Measurements from ENCODE around the gene MRPL33.
A peak's percentile ranks its signal among the peaks of the same experiment; 100 is the strongest.

The MRPL33 gene

DNA sequence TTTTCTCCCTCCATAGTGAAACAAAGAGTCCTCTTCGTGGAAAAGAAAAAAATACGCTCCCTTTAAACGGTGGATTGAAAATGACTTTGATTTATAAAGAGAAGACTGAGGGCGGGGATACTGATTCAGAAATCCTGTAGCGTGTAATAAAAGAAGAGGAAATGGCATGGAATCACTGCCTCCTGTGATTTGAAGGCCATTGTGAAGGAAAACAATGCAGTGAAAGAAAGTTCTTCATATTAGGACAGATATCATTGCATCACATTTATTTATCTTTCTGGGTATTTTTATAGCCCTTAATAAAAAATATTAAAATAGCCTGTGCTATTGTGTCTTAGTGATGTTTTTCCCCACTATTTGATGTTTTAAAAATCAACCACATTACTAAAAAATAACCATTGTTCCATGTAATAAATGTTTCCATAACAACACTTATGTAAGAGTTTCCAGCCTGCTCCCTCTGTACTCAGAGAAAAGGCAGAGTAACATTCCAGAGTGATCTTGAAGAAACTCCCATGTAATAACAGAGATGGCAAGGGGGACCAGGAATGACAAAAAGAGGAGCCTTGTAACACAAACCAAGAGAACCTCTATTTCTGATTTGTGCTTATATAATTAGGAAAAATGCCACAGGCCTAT lies 8.0 kb downstream of the MRPL33 start:
- no peak for DNase-seq (ENCODE audit: low spot score)

DNA sequence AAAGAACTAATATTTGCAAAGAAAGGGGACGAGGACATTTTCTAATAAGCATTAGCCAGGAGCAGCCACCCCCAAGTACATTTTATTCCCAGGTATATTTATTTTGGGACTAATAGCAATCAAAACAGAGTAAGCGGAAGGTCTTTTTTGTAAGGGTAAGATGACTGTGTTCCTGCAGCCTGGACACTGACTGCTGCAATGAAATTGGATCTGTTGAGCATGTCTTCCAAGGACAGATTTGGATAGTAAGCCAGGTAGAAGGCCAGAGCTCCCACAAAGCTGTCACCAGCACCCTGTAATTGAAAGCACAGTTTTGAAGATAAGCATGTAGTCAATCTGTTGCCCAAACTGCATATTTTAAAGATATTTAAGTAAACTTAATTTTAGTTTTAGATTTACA lies 10.0 kb downstream of the MRPL33 start:
- no peak for DNase-seq (ENCODE audit: low spot score)

GRCh38 chr2:27782701-27783100 lies 11.2 kb downstream of the MRPL33 start:
- DNase-seq (ENCODE audit: low spot score), result no peak

GRCh38 chr2:27790796-27791195 lies 19.3 kb downstream of the MRPL33 start:
- no peak for DNase-seq (ENCODE audit: low spot score)

DNA sequence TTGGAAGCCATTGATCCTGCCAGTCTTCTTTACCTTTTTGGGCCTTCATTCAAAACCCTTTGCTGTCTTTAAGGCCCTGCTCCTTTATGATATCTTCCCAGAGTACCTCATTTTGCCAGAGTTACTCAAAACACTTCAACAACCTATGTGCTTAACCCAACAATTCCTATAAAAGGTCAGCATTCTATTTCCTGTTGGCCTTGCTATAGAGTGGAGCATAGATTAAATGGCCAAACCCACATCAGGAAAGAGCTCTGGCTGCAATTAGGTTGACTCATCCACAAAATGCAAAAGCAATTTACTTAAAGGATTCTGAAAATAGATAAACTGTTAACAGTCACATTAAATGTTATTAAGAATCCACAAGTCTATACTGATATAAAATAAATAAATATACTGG lies 21.2 kb downstream of the MRPL33 start:
- no peak for DNase-seq (ENCODE audit: low spot score)

GRCh38 chr2:27795093-27795834 lies 23.7 kb downstream of the MRPL33 start:
- no peak for DNase-seq (ENCODE audit: low spot score)

DNA sequence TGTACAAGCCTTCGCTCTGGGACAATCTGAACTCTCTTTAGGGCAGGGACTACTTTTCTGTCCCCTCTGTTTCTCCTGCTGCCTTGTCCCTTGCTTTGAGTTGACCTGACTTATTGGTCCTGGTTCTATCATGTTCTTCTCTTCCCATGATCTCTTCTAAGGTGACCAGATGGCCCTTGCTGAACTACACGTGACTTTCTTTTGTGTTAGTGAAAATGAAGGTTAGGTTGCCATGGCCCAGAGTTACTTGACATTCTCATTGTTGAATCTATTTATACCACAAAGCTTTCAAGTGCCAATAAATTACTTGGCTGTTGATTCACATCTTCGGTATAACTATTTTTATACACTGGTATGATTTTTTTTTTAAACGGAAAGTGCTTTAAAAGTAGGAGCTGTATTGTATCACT lies 24.4 kb downstream of the MRPL33 start:
- DNase-seq (ENCODE audit: low spot score), result no peak

- no peak for DNase-seq (ENCODE audit: low spot score)
These were observed 25.6 kb downstream of the MRPL33 start for GRCh38 chr2:27796791-27797765.

GRCh38 chr2:27797841-27798240 lies 26.3 kb downstream of the MRPL33 start:
- no peak for DNase-seq (ENCODE audit: low spot score)

DNA sequence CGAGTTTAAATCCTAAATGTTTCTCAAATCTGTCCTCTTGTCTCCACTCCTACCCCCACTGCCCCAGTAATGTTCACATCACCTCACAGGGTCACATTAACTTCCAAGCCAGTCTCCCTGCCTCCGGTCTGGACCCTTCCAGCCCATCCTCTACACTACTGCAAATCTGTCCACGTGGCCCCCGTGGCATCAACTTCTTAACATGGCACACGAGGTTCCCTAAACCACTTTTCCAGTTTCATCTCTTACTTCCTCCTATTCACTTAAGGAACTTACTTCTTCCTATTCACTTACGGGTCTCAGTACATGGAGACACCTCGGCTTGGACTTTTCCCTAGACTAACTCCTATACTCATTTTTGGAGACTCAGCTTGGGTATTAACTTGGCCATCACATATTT lies 27.0 kb downstream of the MRPL33 start:
- no peak for DNase-seq (ENCODE audit: low spot score)

DNA sequence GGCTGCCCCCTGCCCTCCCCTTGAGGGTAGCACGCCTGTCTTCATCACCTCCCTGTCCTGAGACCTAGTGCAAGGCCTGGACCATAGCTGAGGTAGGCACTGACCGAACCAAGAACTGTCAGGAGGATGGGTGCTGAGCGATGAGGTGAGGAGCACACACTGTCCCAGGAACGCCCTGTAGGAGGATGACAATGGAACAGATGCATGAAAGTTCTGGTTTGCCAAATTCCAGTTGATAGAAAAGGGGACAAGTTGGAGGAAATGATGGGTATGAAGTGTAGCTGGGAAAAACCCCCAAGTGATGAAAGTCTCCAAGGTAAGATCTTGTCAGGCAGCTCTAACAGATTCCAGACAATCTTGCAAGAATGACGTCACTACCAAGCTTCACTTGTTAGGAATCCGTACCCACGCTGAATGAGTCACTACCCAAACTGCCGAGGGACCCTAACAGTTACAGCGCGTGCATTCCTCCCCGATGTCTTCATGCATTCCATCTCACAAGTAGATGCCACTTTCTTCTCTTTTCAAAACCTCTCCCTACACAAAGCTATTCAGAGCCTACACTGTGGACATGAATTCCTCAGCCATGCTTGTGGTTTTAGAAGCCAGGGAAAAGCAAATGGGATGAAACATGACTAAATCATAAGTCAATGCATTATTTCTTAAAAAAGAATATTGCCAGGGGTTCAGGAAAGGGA lies 27.6 kb downstream of the MRPL33 start:
- peak; percentile 98 for DNase-seq (ENCODE audit: low spot score)

- DNase-seq (ENCODE audit: low spot score), result peak; percentile 1
These were observed 28.1 kb downstream of the MRPL33 start for GRCh38 chr2:27799646-27800010.

- DNase-seq (ENCODE audit: low spot score), result no peak
These were observed 29.3 kb downstream of the MRPL33 start for GRCh38 chr2:27800856-27801255.

- DNase-seq (ENCODE audit: low spot score), result no peak
These were observed 31.0 kb downstream of the MRPL33 start for GRCh38 chr2:27802547-27802946.

DNA sequence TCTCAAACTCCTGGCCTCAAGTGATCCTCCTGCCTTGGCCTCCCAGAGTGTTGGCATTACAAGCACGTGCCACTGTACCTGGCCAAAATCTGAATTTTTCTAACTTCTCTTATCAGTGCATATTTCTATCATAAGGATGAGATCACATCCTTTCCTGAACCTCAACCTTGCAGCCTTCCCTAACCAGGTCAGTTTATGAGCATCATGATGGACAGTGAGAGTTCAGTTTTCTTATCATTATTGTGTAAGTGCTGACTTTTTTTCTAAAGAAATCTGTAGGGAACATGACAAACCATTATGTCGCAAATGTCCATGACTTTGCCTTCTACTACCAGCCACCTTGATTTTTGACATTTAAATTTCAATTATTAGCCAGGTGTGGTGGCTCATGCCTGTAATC lies 31.5 kb downstream of the MRPL33 start:
- no peak for DNase-seq (ENCODE audit: low spot score)

DNA sequence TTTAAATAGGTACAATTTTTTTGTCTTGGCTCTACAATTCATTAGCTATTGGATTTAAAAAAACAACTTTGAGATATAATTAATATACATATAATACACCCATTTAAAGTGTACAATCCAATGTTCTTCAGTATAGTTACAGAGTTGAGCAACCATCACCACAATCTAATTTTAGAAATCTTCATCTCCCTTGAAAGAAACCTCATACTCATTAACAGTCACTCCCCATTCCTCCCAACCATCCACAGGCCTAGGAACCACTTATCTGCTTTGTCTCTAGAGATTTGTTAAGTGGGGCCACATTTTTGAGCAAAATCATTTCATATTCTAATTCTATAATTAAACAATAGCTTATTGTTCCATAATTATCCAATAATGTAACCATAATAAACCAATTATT lies 32.6 kb downstream of the MRPL33 start:
- no peak for DNase-seq (ENCODE audit: low spot score)

GRCh38 chr2:27805180-27805579 lies 33.7 kb downstream of the MRPL33 start:
- no peak for DNase-seq (ENCODE audit: low spot score)

GRCh38 chr2:27806311-27807059 lies 35.0 kb downstream of the MRPL33 start:
- DNase-seq (ENCODE audit: low spot score), result no peak

GRCh38 chr2:27807476-27807875 lies 36.0 kb downstream of the MRPL33 start:
- DNase-seq (ENCODE audit: low spot score), result peak; percentile 18

DNA sequence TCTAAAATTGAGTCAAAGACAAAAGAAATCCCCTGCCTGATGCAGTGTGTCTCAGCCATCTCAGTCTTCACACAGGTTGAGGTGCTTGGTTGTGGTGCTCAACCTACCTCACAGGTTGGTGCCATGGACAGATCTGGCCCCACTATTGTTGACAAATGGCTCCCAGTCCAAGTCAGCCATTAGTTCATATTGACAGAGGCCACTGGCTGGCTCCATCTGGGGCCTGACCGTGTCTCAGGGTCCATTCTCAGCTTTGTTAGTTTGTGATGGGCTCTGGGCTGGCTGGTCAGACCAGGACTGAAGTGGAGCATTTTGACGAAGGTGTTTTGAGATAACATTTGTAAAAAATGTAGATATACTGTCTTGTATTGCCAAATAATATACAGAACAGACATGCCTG lies 36.9 kb downstream of the MRPL33 start:
- DNase-seq (ENCODE audit: low spot score), result no peak

- DNase-seq (ENCODE audit: low spot score), result no peak
These were observed 37.5 kb downstream of the MRPL33 start for GRCh38 chr2:27808984-27809383.
